RPMI8226 (cell line): ENCODE data around the gene CEMIP.
"Not testable (repeated sequence)": the region's sequence is repeated elsewhere in the genome, so short reads cannot be mapped to it uniquely, and the experiment has no call there.

Source experiments
- DNase-seq: peaks from one replicate; pipeline ENCODE4 v3.0.0-alpha.2; 2015

The CEMIP gene

DNA sequence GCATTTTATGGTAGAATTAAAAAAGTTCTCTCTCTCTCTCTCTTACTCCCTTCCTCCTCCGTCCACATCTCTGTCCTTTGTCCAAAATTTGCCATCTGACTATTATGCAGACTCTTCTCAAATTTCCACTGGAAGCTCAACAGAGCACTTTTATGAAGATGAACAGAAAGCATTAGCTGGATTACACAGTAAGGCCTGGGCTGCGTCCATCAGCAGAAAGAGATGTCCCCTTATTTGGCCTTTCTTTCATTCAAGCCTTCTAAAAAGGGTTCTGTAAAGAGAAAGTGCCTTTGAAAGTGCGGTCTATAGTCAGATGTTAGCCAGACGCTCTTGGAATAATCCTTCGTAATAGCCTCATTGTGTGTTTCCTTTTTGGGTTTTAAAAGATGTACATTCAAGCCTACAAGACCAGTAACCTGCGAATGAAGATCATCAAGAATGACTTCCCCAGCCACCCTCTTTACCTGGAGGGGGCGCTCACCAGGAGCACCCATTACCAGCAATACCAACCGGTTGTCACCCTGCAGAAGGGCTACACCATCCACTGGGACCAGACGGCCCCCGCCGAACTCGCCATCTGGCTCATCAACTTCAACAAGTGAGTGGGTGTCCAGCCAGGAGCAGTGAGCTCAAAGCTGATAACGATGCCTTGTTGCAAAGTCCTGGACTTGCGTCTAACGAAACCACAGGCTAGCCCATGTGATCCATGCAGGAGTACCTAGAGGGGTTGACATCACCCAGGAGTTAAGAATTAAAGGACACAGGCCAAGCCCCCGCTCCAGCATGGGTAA is 157.3 kb downstream of the CEMIP start:
- no peak for DNase-seq

GRCh38 chr15:80937718-80938117 is 158.5 kb downstream of the CEMIP start:
- DNase-seq = no peak

DNA sequence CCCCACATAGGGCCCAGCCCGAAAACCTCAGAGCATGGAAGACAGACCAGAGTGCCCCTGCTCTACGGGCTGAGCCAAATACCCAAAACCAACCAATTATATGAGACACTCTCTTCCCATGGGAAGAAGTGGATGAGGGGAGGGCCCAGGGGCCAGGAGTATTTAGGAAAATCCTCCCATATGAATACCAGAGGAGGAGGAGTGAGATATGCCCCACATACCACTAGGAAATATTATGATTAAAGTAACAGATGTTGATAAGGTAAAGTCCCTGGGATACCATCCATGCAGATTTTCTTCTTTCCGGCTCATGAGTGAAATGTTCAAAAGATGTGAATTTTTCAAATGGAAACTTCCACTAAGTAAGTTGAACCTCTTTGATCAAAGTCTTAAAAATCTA is 160.0 kb downstream of the CEMIP start:
- DNase-seq = no peak

DNA sequence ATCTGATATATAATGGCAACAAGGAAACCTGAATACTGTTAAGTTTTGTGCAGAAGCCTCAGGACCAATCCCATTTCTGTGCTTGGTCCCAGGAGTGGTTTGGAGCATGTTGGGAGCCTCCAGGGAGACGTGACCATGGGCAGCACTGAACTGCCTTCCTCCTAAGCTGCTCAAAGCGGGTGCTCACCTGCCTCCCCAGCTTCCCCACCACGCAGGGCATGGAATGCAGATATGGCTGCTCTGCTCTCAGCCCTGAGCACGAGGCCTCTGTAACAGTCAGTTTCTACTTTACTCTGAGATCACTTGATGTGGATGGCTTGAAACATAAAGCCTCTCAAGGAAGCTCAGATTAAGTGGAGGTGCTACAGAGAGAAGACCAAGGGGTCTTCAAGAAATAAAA is 161.2 kb downstream of the CEMIP start:
- no peak for DNase-seq

GRCh38 chr15:80940851-80941250 is 161.7 kb downstream of the CEMIP start:
- no peak for DNase-seq

DNA sequence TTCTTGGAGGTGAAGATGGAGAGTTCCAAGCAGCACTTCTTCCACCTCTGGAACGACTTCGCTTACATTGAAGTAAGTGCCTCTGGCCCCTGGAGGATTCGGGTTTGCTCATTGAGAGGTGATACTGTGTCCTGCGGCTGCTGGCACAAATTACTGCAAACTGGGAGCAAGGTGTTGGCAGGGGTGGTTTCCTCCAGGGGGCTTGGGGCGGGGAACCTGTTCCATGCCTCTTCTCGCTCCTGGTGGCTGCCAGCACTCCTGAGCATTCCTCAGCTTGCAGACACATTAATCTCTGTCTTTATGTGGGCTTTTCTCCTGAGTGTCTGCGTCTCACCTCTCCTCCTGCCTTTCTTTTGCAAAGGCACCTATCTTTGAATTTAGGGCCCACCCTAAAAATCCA is 163.1 kb downstream of the CEMIP start:
- DNase-seq = no peak

DNA sequence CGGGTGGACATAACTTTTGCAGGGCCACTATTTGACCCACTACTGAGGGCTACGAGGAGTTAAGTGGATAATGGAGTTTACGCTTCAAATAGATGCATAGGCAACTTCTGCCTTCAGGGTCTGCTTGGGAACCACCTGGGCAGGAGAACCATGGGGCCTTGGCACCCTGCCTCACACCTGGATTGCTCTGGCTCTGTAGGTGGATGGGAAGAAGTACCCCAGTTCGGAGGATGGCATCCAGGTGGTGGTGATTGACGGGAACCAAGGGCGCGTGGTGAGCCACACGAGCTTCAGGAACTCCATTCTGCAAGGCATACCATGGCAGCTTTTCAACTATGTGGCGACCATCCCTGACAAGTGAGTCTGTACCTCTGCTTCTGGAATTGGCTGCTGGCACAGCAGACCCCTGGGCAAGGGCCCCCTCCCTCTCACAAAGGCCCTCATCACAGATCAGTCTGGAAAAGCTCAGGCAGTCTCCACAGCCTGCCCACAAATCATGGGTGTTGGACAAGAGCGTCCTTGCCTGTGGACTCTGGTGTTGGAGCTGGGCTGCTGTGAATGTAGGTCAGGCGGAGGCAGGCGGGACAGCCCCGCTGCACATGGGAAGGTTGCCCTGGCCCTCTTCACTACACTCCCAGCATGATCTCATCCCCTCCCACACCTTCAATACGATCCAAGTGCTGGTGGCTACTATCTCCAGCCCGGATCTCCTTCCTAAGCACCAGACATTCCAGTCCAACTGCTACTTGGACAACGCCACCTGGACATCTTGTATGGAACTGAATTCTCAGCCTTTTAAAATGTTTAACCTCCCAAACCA is 163.8 kb downstream of the CEMIP start:
- DNase-seq = no peak

GRCh38 chr15:80944818-80945217 is 165.6 kb downstream of the CEMIP start:
- no peak for DNase-seq

- DNase-seq = no peak
Observed at GRCh38 chr15:80945605-80946004, 166.4 kb downstream of the CEMIP start.

- no peak for DNase-seq
Observed at GRCh38 chr15:80946576-80946975, 167.4 kb downstream of the CEMIP start.

DNA sequence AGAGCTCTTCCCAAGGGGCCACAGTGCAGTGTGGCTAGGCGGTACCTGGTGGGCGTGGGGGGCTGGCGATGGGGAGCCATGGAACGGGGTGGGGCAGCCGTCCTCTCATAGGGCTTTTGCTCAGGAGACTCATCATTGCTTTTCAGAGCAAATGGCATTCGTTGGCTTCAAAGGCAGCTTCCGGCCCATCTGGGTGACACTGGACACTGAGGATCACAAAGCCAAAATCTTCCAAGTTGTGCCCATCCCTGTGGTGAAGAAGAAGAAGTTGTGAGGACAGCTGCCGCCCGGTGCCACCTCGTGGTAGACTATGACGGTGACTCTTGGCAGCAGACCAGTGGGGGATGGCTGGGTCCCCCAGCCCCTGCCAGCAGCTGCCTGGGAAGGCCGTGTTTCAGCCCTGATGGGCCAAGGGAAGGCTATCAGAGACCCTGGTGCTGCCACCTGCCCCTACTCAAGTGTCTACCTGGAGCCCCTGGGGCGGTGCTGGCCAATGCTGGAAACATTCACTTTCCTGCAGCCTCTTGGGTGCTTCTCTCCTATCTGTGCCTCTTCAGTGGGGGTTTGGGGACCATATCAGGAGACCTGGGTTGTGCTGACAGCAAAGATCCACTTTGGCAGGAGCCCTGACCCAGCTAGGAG is 169.6 kb downstream of the CEMIP start:
- no peak for DNase-seq

- no peak for DNase-seq
Observed at GRCh38 chr15:80949756-80950155, 170.6 kb downstream of the CEMIP start.

GRCh38 chr15:80950291-80951078 is 171.3 kb downstream of the CEMIP start:
- DNase-seq = no peak

- DNase-seq = no peak
Observed at GRCh38 chr15:80951941-80952340, 172.8 kb downstream of the CEMIP start.

GRCh38 chr15:80953001-80953952 is 174.1 kb downstream of the CEMIP start:
- no peak for DNase-seq

DNA sequence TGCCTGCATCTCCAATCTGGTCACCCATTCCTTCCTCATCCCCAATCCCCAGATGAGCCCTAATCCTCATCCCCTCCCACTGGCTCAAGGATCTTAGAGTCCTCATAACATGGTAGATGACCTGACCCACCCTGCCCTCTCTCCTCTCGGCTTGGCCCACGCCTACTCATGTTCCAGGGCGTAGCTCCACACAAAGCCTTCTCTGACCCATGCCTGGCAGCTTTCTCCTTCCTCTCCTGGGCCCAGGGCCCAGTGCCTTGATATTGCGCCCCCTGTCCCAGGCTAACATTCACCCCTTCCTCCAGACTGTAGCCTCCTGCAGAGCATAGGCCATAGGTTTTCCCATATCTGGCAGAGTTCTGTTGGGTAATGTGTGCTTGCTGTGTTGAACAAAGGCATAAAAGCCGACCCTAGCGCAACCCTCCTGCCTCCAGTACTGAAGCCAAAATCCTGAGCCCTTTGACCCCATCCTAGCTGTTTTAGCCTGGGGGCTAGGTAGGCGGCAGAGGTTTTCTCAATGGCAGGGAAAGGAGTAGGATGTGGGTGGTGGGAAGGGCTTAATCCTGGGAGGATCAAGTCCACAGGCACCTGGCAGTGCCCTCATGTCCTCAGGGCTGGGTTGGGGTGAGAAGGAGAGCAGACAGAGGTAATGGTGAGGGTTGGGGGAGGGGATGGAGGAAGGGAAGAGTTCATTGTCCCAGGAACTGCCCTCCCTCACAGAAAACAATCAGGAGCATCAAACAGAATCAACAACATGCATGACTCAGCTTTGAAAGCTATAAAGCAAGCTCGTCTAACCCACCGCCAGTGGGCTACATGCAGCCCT is 175.0 kb downstream of the CEMIP start:
- no peak for DNase-seq

GRCh38 chr15:80955571-80956452 is 176.6 kb downstream of the CEMIP start:
- not testable (repeated sequence) for DNase-seq

GRCh38 chr15:80957556-80957955 is 178.4 kb downstream of the CEMIP start:
- DNase-seq = no peak

DNA sequence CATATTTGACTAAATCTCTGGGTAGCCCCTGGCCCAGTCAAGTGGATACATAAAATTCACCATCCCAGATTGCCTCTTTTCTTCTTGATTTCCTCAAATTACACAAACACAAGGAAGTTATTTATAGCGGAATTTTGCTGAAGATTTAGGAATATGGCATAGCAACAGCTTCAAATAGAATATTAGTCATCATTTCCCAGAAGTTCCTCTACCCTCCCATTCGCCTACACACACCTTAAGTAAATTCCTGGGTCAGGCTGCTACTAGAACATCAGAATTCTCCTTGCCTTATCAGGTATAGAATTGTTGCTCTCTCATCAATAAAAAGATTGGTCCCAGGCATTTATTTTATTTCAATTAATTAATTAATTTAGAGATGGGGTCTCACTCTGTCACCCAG is 178.8 kb downstream of the CEMIP start:
- DNase-seq = no peak
